ACC112 (cell line): ENCODE results near the gene MDGA2.

Experiments used
- H2AFZ ChIP-seq: fragments of 200-600 bp; sonication (generic); one replicate; pipeline ENCODE4 v1.6.0; 2017; ENCODE audit warnings: antibody characterized with exemption, low read length; ENCODE audit not compliant: unreplicated experiment
- H3K27ac ChIP-seq: fragments of 200-600 bp; sonication (generic); 2 replicates; pipeline ENCODE4 v1.5.1; 2014; ENCODE audit warnings: low read depth, mild to moderate bottlenecking, antibody characterized with exemption, low read length, moderate library complexity
- H3K27me3 ChIP-seq: fragments of 200-600 bp; sonication (generic); 2 replicates; pipeline ENCODE4 v1.6.1; 2014; ENCODE audit warnings: mild to moderate bottlenecking, antibody characterized with exemption, low read length, moderate library complexity, mixed read lengths; ENCODE audit not compliant: insufficient read depth
- H3K36me3 ChIP-seq: fragments of 200-600 bp; sonication (generic); 2 replicates; pipeline ENCODE4 v1.6.1; 2016; ENCODE audit warnings: mild to moderate bottlenecking, antibody characterized with exemption, low read length, moderate library complexity, mixed read lengths; ENCODE audit not compliant: insufficient read depth
- H3K4me1 ChIP-seq: fragments of 200-600 bp; sonication (generic); one replicate; pipeline ENCODE4 v1.6.1; 2016; ENCODE audit warnings: low read length, mixed read lengths; ENCODE audit not compliant: insufficient read depth, unreplicated experiment, control insufficient read depth
- H3K4me3 ChIP-seq: fragments of 200-600 bp; sonication (generic); 2 replicates; pipeline ENCODE4 v1.5.1; 2014; ENCODE audit warnings: mild to moderate bottlenecking, low read depth, low read length
- H3K79me2 ChIP-seq: fragments of 200-600 bp; sonication (generic); one replicate; pipeline ENCODE4 v1.6.0; 2016; ENCODE audit warnings: low read length; ENCODE audit not compliant: control insufficient read depth, unreplicated experiment, insufficient read depth

The MDGA2 gene

DNA sequence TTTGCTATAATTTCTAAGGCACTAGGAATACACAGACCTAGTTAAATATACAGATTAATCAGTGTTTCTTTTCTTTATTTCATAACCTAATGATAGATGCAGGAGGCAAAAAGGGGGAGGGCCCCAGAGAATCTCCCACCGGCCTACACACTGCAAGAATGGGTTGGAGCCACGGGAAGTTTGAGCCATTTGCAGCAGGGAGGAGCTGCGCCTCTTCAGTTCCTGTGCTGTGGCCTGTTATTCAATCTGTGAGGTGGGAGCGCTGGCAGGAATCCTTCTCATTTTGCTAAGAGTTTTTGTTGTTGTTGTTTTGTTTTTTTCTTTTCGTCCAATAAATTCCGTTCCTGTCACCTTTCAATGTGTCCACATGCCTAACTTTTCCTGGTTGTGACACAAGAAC, 772.6 kb downstream of the MDGA2 start:
- no peaks in the 10 kb centered on the region for H3K36me3 ChIP-seq
- H3K4me3 ChIP-seq, result no peak overlapping the region
- H3K27ac ChIP-seq, result no peak overlapping the region
- no peak overlapping the region for H2AFZ ChIP-seq
- no peaks in the 10 kb centered on the region for H3K27me3 ChIP-seq
- H3K79me2 ChIP-seq, result no peaks in the 10 kb centered on the region
- H3K4me1 ChIP-seq, result no peaks in the 10 kb centered on the region

DNA sequence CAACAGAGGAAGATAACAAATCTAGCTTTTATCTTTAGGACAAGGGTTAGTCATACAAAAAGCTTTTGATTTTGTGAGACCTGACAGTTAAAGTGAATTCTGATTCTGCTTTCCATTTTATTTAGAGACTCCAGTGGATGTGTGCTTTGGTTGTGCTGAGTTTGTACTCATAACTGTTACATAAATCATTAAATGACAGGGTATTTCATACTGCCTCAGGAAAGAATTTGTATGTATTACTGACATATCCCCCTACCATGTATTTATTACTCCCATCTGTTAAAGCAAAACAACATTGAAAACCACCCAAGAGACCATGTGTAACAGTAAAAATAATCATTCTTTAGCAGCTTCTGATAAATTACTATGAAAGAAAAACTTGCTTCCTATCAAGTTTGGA, 780.9 kb downstream of the MDGA2 start:
- Histone ChIP-seq H3K27me3 (no peaks in the 10 kb centered on the region), H3K27ac (no peak overlapping the region), H3K4me3 (no peak overlapping the region), H3K36me3 (no peaks in the 10 kb centered on the region), H2AFZ (no peak overlapping the region), H3K4me1 (no peaks in the 10 kb centered on the region), H3K79me2 (no peaks in the 10 kb centered on the region)

DNA sequence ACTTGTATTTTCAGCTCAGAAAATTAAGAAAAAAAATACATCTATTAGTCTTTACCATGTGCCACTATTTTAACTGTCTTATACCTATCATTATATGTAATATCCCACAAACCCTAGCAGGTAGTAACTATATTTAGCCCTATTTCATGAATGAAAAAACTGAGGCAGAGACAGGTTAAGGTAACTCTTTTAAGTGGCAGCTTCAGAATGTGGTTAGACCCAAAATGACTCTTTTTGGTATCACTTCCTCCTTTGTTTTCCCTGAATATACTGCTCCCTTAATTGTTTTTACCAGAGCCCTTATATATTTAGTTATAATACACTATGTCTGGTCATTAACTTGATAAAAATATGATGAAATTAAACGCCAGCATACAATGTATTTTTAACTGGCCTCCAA, 788.3 kb downstream of the MDGA2 start:
- Histone ChIP-seq H2AFZ (no peak overlapping the region), H3K4me1 (no peaks in the 10 kb centered on the region), H3K36me3 (no peaks in the 10 kb centered on the region), H3K79me2 (no peaks in the 10 kb centered on the region), H3K27me3 (no peaks in the 10 kb centered on the region), H3K4me3 (no peak overlapping the region), H3K27ac (no peak overlapping the region)

DNA sequence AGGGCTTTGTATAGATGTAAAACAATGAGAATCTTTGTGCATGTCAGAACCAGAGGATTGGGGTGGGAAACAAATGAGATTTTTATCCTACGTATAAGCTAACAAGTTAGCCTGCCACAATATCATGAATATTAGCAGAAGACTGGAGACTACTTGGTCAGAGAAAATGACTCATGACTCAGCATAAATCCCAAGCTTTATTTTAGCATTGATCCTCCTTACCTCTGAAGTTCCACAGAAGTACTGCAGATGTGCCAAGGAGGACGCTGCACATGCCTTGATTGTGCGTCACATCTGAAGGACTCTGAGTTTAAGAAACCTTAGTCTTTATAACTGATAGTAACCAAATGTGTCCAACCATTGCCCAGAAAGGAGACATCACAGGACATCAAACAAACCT, 789.8 kb downstream of the MDGA2 start:
- Histone ChIP-seq H2AFZ (no peak overlapping the region), H3K27me3 (no peaks in the 10 kb centered on the region), H3K79me2 (no peaks in the 10 kb centered on the region), H3K27ac (no peak overlapping the region), H3K36me3 (no peaks in the 10 kb centered on the region), H3K4me1 (no peaks in the 10 kb centered on the region), H3K4me3 (no peak overlapping the region)

DNA sequence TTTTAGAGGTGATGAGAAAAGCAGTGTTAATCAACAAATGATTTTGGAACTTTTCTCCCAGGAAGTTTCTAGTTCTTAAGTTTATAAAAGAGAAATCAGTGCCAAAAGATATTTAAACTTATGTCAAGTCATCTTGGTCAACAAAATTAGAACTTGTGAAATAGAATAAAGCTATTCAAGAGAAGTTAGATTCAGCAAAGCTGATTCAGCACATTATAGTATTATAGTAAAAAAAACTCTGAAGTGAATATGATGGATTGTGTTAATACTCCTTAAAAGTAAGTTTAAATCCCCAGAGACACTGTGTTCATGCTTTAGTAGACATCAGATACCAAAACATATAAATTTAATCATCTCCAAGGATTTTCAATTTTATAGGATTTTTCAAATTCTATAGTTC, 813.7 kb downstream of the MDGA2 start:
- Histone ChIP-seq H3K27ac (no peak overlapping the region), H2AFZ (no peak overlapping the region), H3K4me1 (no peaks in the 10 kb centered on the region), H3K36me3 (no peaks in the 10 kb centered on the region), H3K4me3 (no peak overlapping the region), H3K27me3 (no peaks in the 10 kb centered on the region), H3K79me2 (no peaks in the 10 kb centered on the region)

DNA sequence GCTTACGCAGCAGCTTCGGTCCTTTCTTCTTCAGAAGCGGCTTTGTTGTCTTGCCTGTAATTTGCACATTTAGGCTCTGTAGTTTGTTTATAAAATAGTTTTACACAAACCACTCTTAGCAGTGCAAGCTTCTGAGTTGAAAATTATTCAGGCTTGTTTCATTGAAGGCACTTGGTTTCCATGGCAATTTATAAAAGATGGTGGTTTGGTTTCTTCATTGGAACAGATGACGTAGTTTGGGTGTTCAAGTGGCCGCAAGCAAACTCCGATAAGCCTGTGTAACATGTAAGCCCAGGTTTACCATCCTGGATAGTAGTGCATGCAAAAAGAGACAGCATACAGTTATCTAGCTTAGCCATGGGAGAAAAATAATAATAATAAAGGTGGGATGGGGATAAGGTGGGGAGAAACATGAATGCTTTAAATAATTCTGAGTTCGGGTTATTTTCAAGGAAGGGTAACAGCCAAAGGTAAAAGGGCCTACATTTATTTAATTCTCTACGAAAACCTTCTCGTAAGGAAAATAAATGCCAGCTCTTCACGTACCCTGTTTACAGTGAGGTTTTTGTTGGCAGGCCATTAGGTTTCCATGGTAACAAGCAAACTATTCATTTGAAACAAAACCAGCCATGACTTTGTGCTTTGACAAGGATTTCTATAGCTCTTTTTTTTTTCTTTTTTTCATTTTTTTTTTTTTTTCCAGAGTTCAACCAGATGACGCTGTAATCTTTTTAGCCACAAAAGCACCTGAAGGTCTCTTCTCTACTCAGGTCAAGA, 834.3 kb downstream of the MDGA2 start:
- H3K27me3 ChIP-seq, result no peaks in the 10 kb centered on the region
- no peaks in the 10 kb centered on the region for H3K4me1 ChIP-seq
- no peak overlapping the region for H3K4me3 ChIP-seq
- no peak overlapping the region for H3K27ac ChIP-seq
- no peak overlapping the region for H2AFZ ChIP-seq
- H3K36me3 ChIP-seq, result no peaks in the 10 kb centered on the region
- no peaks in the 10 kb centered on the region for H3K79me2 ChIP-seq

DNA sequence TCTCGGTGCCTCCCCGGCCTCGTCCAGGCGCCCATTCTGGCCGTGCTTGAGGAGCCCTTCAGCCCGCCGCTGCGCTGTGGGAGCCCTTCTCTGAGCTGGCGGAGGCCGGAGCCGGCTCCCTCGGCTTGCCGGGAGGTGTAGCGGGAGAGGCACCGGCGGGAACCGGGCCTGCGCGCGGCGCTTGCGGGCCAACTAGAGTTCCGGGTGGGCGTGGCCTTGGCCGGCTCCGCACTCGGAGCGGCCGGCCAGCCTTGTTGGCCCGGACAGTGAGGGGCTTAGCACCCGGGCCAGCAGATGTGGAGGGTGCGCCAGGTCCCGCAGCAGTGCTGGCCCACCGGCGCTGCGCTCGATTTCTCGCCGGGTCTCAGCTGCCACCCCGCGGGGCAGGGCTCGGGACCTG, 855.1 kb downstream of the MDGA2 start:
- no peak overlapping the region for H2AFZ ChIP-seq
- no peaks in the 10 kb centered on the region for H3K36me3 ChIP-seq
- no peak overlapping the region for H3K27ac ChIP-seq
- no peak overlapping the region for H3K4me3 ChIP-seq
- H3K27me3 ChIP-seq, result no peaks in the 10 kb centered on the region
- H3K79me2 ChIP-seq, result no peaks in the 10 kb centered on the region
- no peaks in the 10 kb centered on the region for H3K4me1 ChIP-seq

DNA sequence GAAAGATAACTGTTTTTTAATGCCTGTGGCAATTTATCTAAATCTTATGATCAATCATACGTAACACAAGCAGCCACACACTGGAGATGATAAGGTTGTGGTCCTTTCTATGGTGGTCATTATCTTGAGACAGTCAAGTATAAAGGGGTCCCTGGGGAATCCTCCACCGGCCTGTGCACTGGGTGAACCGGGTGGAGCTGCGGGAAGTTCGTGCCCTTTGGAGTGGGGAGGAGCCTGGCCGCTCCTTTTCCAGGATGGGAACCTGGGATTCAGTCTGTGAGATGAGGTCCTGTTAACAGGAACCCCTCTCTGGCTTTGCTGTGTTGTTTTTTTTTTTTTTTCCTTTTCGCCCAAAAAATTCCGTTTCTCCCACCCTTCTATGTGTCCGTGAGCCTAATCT, 856.3 kb downstream of the MDGA2 start:
- H3K36me3 ChIP-seq, result no peaks in the 10 kb centered on the region
- H2AFZ ChIP-seq, result no peak overlapping the region
- no peak overlapping the region for H3K27ac ChIP-seq
- no peaks in the 10 kb centered on the region for H3K79me2 ChIP-seq
- no peaks in the 10 kb centered on the region for H3K4me1 ChIP-seq
- no peaks in the 10 kb centered on the region for H3K27me3 ChIP-seq
- no peak overlapping the region for H3K4me3 ChIP-seq

DNA sequence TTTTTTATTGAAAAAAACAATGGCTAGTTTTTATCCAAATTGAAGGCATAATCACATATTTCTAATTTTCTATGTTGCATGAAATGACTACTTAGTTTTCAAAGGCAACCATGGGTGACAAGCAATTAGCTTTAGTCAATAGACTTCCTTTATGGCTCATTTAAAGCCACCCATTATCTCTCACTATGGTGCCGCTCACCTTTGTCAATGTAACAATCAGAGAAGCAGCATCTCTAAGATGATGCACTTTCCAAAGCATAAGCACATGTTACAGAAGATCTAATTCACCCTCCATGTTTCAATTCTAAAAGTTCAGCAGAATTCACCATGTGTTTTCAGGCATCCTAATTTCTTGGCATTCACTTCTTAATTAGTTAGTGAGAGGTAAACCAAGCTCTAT, 857.3 kb downstream of the MDGA2 start:
- no peaks in the 10 kb centered on the region for H3K4me1 ChIP-seq

DNA sequence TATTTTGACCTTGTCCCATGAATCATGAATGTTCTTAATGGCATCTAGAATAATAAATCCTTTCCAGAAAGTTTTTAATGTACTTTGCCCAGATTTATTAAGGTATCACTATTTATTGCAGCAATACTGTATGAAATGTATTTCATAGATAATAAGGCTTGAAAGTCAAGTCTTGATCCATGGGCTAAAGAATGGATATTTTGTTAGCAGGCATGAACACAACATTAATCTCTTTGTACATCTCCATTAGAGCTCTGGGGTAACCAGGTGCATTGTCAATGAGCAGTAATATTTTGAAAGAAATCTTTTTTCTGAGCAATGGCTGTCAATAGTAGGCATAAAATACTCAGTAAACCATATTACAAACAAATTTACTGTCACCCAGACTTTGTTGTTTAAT, 882.3 kb downstream of the MDGA2 start:
- no peaks in the 10 kb centered on the region for H3K4me1 ChIP-seq
- H2AFZ ChIP-seq, result no peak overlapping the region
- no peaks in the 10 kb centered on the region for H3K79me2 ChIP-seq
- H3K36me3 ChIP-seq, result no peaks in the 10 kb centered on the region
- no peak overlapping the region for H3K4me3 ChIP-seq
- no peaks in the 10 kb centered on the region for H3K27me3 ChIP-seq
- no peak overlapping the region for H3K27ac ChIP-seq

More for the DNA sequence above, 857.3 kb downstream of the MDGA2 start:
- no peak overlapping the region for H3K4me3 ChIP-seq
- no peaks in the 10 kb centered on the region for H3K79me2 ChIP-seq
- H3K27me3 ChIP-seq, result no peaks in the 10 kb centered on the region
- no peaks in the 10 kb centered on the region for H3K36me3 ChIP-seq
- H3K27ac ChIP-seq, result no peak overlapping the region
- H2AFZ ChIP-seq, result no peak overlapping the region
